NCI-H748 treated with DMSO at 0.1 percent for 48 hours (cell line): Measurements from ENCODE around the gene SIX3.

ENCODE experiments used
- DNase-seq: peaks from one replicate; lab custom pipeline; 2025; lab: John Stamatoyannopoulos, UW

SIX3 gene

GRCh38 chr2:44941551-44942234 is at the start of gene SIX3:
SIX3 (plus strand) TSS chr2:44941702; CDS start chr2:44942105, 403 bp downstream.
- peak; percentile 87 for DNase-seq

DNA sequence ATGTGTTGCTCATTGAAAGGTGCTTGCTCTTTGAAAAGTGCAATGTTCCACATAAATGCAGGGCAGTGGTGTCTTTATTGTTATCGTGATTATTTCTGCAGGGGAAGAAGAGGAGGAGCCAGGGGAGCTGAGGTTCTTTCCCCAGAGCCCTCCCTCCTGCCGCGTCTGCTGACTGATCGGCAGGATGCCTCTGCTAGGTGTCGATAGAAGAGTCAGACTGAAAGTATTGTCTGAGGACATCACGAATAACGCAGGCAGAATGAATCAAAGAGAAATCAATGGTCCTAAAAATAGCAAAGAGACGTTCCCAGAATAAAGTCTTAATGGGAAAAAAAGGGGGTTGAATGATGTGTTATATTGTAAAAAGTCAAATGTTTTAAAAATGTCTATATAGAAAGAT is 47.4 kb upstream of the SIX3 start:
- DNase-seq = no peak

DNA sequence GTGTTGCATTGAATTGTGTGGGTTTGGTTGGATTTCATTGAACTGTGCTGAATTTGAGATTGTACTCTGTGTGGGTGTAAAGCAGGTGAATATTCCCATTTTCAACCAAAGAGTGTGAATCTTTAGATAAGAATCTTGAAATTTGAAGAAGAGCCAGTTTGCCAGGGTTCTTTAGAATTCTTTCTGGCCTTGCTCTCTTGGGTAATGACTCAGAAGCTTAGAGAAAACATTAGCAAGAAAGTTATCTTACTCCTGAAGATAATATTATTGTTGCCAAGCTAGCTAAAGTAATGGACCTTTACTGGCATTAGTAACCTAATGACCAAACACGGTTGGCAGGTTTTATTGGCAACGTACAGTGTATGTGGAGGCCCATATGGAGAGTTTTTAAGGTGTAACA is 46.4 kb upstream of the SIX3 start:
- no peak for DNase-seq

DNA sequence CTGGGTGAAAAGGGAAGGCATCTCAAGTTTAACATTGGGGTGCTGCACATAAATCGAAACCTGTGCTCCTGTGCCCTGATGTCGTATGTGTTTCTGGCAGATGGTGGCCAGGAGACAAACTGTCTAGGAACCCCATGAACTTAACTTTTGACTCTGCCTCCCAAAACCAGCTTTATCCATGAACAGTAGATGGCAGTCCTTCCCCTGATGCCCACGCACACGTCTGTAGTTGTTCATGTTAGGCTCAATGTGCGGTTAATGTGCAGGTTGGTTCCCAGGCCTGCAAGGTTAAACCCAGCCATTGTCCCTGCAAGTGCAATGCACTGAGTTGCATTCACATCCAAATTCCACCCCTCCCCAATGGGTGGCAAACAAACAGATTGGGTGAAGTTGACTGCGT is 44.1 kb upstream of the SIX3 start:
- DNase-seq = no peak

- no peak for DNase-seq
These were observed 39.0 kb upstream of the SIX3 start for GRCh38 chr2:44902217-44903137.

DNA sequence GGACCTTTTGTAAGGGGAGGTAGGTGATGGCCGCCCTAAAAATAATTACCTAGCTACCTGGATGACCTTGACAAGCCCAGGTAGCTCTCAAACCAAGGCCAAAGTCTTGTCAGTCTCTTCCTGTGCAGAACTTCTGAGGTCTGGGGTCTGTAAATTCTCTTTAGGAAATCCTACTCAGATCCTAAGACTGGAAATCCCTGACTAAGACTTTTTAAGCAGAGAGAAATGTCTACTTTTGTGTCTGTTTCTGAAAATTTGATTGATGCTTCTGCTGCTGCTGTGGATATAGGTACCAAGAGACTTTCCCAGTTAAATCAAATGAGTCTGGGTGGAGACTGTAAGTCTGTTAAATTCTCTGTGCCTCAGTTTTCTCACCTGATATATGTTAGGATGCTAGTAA is 36.9 kb upstream of the SIX3 start:
- no peak for DNase-seq

- no peak for DNase-seq
These were observed 34.5 kb upstream of the SIX3 start for GRCh38 chr2:44906972-44907371.

GRCh38 chr2:44909831-44910230 is 31.7 kb upstream of the SIX3 start:
- DNase-seq = no peak

DNA sequence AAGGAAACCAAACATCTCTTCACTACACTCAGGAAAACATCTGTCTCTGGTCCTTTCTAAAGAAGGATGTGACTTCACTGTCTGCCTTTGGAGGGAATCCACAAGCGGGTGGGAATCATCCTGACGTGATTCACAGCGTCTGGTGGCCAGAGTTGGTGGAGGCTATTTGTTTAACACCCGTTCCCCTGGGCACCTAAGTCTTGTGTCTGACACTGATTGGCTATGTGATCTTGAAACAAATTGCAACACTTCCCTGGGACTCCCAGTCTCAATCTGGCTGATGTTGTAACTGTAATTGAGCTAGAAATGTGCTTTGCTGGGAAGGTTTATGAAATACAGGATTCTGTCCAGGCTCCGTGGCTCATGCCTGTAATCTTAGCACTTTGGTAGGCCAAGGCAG is 28.8 kb upstream of the SIX3 start:
- DNase-seq = no peak

DNA sequence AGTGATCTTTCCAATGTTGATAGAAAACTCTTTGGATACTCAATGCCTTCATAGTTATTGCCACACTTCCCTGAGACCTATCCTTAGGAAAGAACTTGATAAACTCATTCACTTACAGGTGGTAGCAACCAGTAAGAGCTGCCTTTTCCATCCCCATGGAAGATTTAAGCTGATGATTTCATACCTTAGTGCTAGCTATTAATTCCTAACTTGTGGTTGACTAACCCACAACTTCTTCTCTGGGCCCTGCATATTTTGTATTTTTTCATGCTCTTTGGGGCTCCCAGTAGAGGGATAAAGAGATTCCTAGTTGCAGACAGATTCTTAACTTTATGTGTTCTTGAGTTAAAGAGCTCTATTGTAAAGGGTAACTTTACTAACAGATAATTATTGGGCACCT is 25.2 kb upstream of the SIX3 start:
- no peak for DNase-seq

DNA sequence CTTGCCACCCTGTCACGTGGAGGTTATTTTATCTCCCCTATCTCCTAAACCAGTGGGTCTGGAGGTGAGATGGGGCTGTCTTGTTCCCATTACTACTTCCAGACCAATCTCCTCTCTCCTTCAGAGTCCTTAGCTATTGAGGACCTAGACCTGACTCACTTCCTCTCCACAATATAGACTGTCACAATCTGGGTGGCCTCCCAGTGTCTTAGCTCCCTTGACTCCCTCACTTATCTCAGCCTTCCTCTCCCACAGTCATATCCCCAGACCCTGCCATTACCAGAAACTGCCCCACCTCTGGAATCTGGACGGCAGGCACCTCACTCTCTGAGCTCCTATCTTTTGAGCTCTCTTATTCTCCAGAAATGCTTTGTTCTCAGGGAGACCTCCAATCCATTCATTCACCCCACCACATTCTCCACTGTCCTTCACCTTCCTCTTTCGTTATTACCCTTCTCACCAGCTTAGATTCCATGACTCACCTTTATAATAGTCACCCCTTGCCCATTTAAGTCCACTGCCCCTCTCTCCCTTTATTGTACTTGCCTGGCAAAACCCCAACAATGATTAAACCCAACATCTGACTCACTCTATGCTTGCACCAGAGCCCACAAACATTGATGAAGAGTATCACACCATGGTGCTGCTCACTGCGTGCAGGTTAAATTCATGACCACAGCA is 23.3 kb upstream of the SIX3 start:
- no peak for DNase-seq

DNA sequence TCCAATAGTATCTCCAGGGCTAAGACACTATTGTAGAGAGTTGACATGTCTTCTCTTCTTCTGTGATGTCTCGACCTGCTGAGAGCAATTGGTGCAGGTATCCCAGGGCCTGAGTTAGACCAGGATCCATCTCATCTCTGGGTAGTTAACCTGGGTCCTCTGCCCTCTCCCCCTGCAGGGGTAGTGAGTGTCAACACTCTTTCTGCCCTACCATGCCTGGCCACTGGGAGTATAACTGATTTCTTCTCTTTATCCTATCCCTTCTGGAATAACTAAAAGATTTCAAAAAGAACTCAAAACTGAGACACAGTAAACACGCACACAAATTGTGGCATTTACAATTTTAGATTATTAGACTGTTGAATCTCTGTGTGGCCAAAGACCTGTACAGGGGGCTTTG is 20.8 kb upstream of the SIX3 start:
- DNase-seq = no peak

DNA sequence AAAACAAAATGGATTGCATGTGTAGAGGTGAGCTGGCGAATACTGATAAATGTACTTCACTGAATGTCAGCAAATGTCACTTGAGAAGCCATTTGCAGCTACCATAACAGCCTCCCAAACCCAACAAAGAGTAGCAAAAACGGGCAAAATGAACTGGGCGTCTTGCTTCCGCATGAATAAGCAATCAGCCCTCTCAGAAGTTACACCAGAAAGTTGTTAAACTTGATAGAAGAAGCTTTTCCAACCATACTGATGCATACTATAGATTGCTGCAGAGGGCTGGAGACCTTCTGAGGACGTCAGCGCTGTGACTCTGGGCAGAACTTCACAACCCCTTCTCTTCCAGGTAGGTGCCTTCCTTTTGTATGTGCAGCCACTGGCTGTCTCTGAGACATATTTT is 18.7 kb upstream of the SIX3 start:
- DNase-seq = no peak

DNA sequence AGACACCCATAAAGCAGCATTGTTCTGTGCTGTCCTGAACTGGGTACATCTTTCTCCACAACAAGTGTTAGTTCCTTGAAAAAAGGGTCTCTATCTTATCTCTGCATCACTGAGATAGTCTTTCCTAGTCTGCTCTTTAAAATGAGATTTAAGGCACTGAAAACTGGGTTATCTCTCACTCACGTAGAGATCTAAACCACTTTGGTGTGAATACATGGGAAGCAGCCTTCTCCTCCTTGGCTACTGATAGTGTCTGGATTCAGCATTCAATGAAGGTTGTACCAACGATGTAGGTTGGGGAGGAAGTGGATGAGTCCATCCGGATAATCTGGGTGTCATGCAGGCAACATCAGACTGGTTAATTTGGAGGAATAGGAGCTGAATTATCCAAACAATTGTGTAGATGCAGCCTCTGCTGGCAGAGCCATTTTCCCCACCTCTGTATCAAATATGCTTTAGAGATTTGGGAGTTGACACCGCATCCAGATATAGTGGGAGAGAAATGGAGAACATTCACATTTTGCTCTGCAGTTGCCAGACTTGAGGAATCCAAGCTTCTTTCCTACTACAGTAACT is 15.9 kb upstream of the SIX3 start:
- DNase-seq = no peak

GRCh38 chr2:44926957-44927356 is 14.5 kb upstream of the SIX3 start:
- no peak for DNase-seq

GRCh38 chr2:44927985-44928482 is 13.5 kb upstream of the SIX3 start:
- DNase-seq = no peak

DNA sequence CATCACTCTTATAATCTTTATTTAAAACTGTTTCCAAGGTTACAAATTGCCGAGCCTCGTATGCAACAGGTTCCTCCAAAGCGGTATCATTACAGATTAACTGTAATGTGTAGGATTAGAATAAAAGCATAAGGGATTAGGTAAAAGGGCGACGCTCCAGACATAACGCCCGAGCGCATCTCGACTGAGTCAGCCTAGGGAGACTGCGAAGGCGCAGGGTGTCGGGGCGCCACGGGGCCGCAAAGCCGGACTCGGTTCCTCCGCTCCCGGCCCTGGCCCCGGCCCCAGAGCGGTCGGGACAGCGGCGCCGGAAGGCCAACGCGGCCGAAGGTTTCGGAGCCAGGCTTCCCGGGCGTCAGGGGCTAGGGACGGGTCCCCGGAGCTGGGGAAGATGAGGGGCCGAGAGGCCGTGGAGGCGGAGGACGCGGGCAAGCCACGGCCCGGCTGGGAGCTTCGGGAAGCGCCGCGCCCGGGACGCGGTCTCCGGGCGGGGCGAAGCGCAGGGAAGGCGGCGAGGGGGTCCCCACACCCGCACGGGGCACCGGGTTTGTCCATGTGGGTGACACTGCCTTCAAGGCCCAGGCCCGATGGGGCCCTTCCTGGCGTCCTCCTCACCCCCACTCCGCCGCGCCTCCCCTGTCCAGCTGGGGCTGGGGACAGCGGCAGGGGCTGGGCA is 12.9 kb upstream of the SIX3 start:
- DNase-seq = no peak

DNA sequence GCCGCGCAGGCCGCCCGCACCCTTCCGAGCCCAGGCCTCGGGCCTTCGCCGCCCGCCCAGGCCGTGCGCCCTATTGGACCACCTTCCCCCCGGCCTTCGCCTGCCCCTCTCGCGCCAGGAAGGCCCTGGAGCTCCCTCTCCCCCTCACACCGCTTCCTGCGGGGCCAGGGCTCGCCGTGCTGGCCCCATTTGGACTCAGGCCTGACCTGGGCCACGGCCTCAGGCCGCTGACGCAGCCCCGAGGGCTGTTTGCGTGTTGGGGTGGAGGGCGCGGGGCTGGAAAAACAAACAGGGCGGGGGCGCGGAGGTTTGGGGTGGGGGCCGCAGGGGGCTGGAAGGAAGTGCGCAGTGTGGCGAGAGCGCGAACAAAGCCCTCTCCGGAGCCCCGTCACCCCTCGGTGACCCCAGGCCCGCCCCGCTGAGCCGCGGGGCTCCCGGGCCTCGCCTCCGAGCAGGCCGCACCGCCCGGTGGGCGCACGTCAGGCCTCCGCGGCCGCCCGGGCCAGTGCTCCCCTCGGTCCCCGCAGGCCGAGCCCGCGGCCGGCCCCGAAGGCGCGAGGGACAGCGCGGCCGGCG is 12.3 kb upstream of the SIX3 start:
- DNase-seq = no peak

DNA sequence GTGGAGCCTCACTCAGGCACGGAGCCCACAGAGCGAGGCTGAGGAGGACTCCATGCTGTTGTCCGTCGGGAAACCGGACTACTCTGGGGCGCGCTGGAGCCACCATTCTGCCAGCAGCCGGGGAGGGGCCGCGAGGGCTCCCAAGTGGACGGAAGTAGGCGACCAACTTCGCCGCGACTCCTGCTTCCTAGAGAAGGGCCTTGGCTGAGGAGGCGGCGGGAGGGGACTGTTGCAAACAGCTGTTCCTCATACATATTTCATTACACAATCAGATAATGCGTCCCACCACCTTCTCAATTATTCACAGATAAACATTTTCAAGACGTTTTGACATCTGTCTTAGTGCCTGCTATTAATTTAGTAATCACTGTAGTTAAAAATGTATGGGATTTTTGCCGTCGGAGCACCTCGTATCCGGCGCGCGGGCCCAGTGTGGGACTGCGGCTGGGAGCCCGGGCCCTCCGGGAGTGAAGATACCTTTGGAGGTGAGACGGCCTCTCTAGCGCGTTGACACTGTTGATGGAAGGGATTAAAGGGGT is 11.7 kb upstream of the SIX3 start:
- DNase-seq = no peak

- no peak for DNase-seq
These were observed 11.0 kb upstream of the SIX3 start for GRCh38 chr2:44930274-44931197.
